Measurements from ENCODE around the gene BRIP1.

- TF ChIP-seq POLR2AphosphoS5 (IDR thresholded peaks at IDR 0.05) = no peak
- TF ChIP-seq POLR2A (IDR thresholded peaks at IDR 0.05) = no peak
- TF ChIP-seq, protein P1, sequence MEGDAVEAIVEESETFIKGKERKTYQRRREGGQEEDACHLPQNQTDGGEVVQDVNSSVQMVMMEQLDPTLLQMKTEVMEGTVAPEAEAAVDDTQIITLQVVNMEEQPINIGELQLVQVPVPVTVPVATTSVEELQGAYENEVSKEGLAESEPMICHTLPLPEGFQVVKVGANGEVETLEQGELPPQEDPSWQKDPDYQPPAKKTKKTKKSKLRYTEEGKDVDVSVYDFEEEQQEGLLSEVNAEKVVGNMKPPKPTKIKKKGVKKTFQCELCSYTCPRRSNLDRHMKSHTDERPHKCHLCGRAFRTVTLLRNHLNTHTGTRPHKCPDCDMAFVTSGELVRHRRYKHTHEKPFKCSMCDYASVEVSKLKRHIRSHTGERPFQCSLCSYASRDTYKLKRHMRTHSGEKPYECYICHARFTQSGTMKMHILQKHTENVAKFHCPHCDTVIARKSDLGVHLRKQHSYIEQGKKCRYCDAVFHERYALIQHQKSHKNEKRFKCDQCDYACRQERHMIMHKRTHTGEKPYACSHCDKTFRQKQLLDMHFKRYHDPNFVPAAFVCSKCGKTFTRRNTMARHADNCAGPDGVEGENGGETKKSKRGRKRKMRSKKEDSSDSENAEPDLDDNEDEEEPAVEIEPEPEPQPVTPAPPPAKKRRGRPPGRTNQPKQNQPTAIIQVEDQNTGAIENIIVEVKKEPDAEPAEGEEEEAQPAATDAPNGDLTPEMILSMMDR (IDR thresholded peaks at IDR 0.05) = no peak
Measured at GRCh38 chr17:61803216-61803615, 60.1 kb downstream of the BRIP1 start.

Measured in prostate gland (tissue), 2 donors.